ENCODE measurements around the gene VTI1A. TPM values are rescaled to one million over a fixed set of nuclear protein-coding genes. Genes with fewer than 3 reads are reported as not detected.

VTI1A gene
- polyA plus RNA-seq, 6 donors from 2014 or later: 24.9 to 42.9 (median 40.3) TPM

DNA sequence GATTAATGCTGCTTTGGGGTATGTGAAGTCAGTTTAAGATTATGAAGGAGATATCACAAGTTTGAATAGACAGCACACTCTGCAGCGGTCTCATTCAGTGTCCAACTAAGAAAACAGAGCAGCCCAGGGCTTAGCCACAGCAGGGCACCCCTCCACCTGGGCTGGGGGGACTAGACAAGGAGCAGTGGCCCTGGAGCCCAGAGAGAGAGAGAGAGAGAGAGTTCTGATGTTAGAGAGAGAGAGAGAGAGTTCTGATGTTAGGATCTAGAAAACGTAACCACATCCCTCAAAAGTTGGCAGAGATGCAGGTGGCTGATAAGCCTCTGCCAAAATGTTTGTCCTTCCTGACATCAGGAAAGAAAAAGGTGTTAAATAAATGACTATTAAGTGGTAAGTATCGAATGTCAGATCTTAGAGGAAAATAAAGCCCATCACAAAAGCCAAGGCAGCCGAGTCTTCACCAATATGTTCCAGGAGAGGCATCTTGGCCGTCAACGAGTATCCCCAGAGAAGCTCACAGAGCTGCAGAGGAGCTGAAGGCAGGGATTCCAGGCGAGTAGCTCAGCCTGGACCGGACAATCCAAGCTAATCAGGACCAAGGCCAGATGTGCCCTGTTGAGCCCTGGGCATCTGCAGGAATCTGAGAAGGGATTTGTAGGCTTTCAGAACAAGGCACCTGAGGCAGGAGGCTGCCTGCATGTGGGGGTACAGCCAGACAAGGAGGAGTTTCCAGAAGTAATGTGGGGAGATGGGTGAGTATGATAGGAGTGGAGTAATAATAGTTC, 352.9 kb downstream of the VTI1A start:
- no peak overlapping the region for H3K4me3 Mint-ChIP-seq
- H3K27me3 Mint-ChIP-seq: no peaks in the 10 kb centered on the region
- ATAC-seq (ENCODE audit: low read depth in 2 of 2) (no peak), DNase-seq (no peak)
- H3K4me1 Mint-ChIP-seq: no peaks in the 10 kb centered on the region
- no peaks in the 10 kb centered on the region for H3K9me3 Mint-ChIP-seq
- peaks cover 0 to 4% of the 10 kb centered on the region in 2 donors for H3K36me3 Mint-ChIP-seq
- peak overlapping the region in 1 of 6 donors; percentile 2 for H3K27ac Mint-ChIP-seq

DNA sequence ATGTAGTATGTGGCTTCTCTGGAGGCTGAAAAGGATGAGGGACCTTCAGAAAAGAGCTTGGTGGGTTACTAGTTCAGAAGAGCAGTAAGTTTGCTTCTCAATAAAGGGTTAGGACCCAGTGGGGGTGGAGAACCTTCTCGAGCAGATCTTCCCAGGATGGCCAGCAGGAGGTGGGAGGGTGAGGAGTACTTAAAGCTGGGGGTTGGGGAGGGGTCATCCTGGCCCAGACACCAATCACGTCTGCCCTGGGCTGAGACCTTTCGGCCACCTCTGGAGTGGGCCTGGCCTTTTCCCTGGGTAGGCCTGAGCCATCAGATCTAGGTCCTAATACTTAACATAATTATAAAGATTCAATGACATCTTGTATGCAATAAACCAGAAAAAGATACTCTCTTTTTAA, 354.0 kb downstream of the VTI1A start:
- Mint-ChIP-seq H3K4me1 (no peaks in the 10 kb centered on the region), H3K27ac (no peak overlapping the region), H3K36me3 (peaks cover 0 to 4% of the 10 kb centered on the region in 2 donors), H3K27me3 (no peaks in the 10 kb centered on the region), H3K4me3 (no peak overlapping the region), H3K9me3 (no peaks in the 10 kb centered on the region)
- no peak for ATAC-seq (ENCODE audit: low read depth in 2 of 2)
- DNase-seq: no peak

DNA sequence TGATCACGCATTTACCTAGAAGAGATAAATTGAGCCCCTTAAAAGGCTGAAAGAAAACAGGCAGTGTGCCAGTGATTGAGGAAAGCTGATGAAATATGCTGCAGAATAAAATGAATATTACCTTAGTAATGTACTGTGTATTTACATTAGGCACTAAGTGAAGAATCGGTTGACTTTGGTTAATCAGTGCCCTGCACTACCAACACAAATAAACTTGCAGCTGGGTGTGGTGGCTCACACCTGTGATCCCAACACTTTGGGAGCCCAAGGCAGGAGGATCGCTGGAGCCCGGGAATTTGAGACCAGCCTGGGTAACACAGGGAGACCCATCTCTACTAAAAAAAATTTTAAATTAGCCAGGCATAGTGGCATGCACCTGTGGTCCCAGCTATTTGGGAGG, 354.7 kb downstream of the VTI1A start:
- Mint-ChIP-seq H3K4me3 (no peak overlapping the region), H3K36me3 (peaks cover 0 to 2% of the 10 kb centered on the region in 2 donors), H3K9me3 (no peaks in the 10 kb centered on the region), H3K27me3 (no peaks in the 10 kb centered on the region), H3K27ac (no peak overlapping the region), H3K4me1 (no peaks in the 10 kb centered on the region)
- DNase-seq (no peak), ATAC-seq (ENCODE audit: low read depth in 2 of 2) (no peak)

DNA sequence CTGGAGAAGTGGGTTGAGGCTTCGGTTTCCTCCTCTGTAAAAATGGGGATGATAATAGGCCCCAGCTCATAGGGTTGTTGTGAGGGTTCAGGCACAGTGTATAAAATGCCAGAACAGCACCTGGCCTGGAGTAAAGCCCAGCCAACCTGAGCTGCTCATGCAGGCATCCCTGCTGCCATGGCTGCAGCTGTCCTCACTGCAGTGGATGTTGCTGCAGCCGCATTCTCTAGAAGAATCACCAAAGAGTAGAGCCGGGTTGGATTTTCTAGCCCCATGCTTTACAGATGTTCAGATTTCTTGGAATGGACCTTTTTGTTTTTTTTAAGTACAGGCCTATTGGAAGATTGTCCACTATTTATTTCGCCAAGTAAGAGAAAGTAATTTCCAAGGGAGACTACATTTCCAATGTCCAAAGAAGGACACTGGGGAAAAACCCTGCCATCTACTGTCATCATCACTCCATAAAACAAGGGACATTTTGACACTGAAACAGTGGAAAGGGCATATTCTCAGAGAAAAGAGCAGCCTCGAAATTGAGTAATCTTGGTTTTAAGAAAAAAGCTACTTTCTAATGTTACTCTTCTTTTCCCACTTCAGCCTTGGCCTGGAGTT, 355.5 kb downstream of the VTI1A start:
- Mint-ChIP-seq H3K4me1 (no peaks in the 10 kb centered on the region), H3K4me3 (no peak overlapping the region), H3K9me3 (peaks cover 0 to 2% (median 0%) of the 10 kb centered on the region in 7 donors), H3K36me3 (peaks cover 0 to 7% of the 10 kb centered on the region in 2 donors), H3K27me3 (no peaks in the 10 kb centered on the region), H3K27ac (peak overlapping the region in 1 of 6 donors; percentile 22)
- no peak for DNase-seq
- ATAC-seq (ENCODE audit: low read depth in 2 of 2): no peak

DNA sequence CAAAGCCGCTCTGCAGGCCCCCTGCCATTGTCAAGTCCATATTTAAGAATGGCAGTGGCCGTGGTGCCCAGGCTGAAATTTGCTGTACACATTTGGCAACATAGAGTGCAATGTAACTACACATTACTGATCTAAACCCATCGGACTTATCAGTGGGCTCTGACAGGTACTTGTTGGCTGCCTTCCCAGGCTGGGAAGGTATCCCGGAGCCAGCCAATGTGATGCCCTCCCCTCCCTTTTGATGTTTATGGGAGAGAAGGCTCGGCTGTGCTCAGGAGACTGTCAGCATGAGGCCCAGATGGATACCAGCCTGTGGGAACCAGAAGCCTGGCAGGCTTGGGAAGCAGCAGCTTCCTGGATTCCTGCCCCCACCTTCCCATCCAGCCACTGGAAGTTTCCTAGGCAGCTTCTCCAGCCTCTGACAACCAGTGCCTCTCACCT, 357.0 kb downstream of the VTI1A start:
- Mint-ChIP-seq H3K9me3 (peaks cover 0 to 2% (median 0%) of the 10 kb centered on the region in 7 donors), H3K4me1 (no peaks in the 10 kb centered on the region), H3K27me3 (no peaks in the 10 kb centered on the region), H3K36me3 (peaks cover 0 to 13% of the 10 kb centered on the region in 2 donors), H3K27ac (no peak overlapping the region), H3K4me3 (no peak overlapping the region)
- DNase-seq (no peak), ATAC-seq (ENCODE audit: low read depth in 2 of 2) (no peak)

DNA sequence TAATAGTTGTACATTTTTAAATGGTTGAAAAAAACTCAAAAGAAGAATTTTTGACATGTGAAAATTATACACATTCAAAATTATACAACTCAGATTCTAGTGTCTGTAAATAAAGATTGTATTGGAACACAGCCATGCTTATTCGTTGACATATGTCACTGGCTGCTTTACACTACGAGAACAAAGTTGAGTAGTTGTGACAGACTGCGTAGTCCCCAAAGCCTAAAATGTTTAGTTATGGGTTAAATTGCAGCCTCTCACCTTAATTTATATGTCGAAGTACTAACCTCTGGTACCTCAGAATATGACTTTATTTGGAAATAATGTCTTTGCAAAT, 358.2 kb downstream of the VTI1A start:
- ATAC-seq (ENCODE audit: low read depth in 2 of 2): no peak
- peaks cover 0 to 2% (median 0%) of the 10 kb centered on the region in 7 donors for H3K9me3 Mint-ChIP-seq

DNA sequence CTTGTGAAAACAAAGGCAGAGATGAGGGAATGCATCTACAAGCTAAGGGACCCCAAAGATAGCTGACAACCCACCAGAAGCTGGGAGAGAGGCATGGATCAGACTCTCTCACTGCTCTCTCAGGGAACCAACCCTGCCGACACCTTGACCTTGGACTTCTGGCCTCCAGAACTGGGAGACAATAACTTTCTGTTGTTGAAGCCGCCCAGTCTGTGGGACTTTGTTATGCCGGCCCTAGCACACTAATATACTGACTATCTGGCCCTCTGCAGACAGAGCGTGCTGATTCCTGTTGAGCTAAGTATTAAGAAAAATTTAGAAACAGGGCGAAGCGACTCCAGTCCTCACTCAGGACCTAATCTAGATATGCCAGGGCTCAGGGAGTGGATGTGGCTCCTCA, 358.7 kb downstream of the VTI1A start:
- Mint-ChIP-seq H3K36me3 (peaks cover 6 to 21% of the 10 kb centered on the region in 2 donors), H3K4me3 (no peak overlapping the region), H3K27me3 (no peaks in the 10 kb centered on the region), H3K9me3 (peaks cover 0 to 2% (median 0%) of the 10 kb centered on the region in 7 donors), H3K27ac (no peak overlapping the region), H3K4me1 (no peaks in the 10 kb centered on the region)
- DNase-seq (no peak), ATAC-seq (ENCODE audit: low read depth in 2 of 2) (no peak)

More for the DNA sequence above, 358.2 kb downstream of the VTI1A start:
- Mint-ChIP-seq H3K36me3 (peaks cover 6 to 21% of the 10 kb centered on the region in 2 donors), H3K27me3 (no peaks in the 10 kb centered on the region), H3K27ac (no peak overlapping the region), H3K4me1 (no peaks in the 10 kb centered on the region), H3K4me3 (no peak overlapping the region)
- DNase-seq: no peak

DNA sequence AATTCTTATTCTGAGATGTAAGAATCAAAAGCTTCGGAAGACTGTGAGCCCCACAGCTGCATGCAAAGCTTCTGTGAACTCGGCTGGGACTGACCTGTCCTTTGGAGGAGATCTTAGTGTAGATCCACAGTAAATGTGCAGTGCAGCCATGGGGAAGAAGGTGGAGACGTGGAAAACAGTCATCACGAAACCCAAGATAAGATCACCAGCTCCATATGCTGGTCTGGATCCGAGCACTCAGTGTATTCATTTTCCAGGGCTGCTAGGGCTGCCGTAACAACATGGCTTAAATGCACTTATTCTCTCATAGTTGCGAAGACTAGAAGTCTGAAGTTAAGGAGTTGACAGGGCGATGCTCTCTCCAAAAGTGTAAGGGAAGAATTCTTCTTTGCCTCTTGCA, 360.0 kb downstream of the VTI1A start:
- H3K27ac Mint-ChIP-seq: peak overlapping the region in 1 of 6 donors; percentile 7
- H3K36me3 Mint-ChIP-seq: peaks cover 6 to 21% of the 10 kb centered on the region in 2 donors
- no peaks in the 10 kb centered on the region for H3K4me1 Mint-ChIP-seq
- peaks cover 0 to 2% (median 0%) of the 10 kb centered on the region in 7 donors for H3K9me3 Mint-ChIP-seq
- H3K4me3 Mint-ChIP-seq: peak overlapping the region in 1 of 8 donors; percentile 12
- no peak for ATAC-seq (ENCODE audit: low read depth in 2 of 2)
- DNase-seq: no peak
- H3K27me3 Mint-ChIP-seq: no peaks in the 10 kb centered on the region

DNA sequence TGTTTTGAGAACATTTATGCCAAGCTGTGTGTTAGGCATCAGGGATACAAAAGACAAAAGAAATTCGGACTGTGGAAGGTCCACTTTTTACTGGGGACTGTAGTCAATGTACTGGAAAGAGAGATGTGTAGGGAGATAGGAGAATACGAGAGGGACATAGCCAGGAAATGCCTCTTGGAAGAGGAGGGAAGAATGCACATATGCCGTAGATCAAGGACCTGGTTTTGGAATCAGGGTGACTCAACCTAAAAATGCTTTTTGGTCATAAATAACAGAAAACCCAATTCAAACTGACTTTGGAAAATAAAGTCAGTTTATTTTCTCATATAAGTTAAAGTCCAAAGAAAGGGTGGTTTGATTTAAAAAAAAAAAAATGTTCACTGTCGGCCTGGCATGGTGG, 362.7 kb downstream of the VTI1A start:
- Mint-ChIP-seq H3K27me3 (no peaks in the 10 kb centered on the region), H3K9me3 (peaks cover 0 to 2% (median 0%) of the 10 kb centered on the region in 7 donors), H3K4me3 (no peak overlapping the region), H3K27ac (peak overlapping the region in 2 of 6 donors; percentile 2 to 34), H3K4me1 (no peaks in the 10 kb centered on the region), H3K36me3 (peaks cover 14 to 24% of the 10 kb centered on the region in 2 donors)
- ATAC-seq (ENCODE audit: low read depth in 2 of 2): no peak
- no peak for DNase-seq

DNA sequence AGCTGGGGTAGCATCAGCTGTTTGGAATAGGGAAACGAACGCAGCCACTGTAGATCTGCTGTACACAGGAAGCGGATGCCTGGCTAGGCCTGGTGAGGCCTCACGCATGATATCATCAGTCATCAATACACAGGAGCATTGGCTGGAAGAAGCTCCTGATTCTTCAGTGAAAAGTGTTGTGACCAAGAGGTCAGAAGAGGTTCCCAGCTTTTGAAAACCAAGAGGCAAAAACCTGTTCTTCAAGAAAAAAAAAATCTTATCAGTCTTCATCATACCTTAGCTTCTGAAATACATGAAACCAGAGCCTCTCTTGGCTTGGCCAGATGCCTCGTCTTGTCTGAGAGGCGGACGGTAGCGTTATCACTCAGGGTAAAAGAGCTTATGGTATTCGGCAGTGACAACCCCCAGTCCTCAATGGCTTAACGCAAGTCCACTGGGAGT, 363.7 kb downstream of the VTI1A start:
- DNase-seq: no peak
- H3K4me3 Mint-ChIP-seq: no peak overlapping the region
- peaks cover 21 to 34% of the 10 kb centered on the region in 2 donors for H3K36me3 Mint-ChIP-seq
- no peak overlapping the region for H3K27ac Mint-ChIP-seq
- H3K4me1 Mint-ChIP-seq: no peaks in the 10 kb centered on the region
- peaks cover 0 to 2% (median 0%) of the 10 kb centered on the region in 7 donors for H3K9me3 Mint-ChIP-seq
- no peaks in the 10 kb centered on the region for H3K27me3 Mint-ChIP-seq
- ATAC-seq (ENCODE audit: low read depth in 2 of 2): no peak

DNA sequence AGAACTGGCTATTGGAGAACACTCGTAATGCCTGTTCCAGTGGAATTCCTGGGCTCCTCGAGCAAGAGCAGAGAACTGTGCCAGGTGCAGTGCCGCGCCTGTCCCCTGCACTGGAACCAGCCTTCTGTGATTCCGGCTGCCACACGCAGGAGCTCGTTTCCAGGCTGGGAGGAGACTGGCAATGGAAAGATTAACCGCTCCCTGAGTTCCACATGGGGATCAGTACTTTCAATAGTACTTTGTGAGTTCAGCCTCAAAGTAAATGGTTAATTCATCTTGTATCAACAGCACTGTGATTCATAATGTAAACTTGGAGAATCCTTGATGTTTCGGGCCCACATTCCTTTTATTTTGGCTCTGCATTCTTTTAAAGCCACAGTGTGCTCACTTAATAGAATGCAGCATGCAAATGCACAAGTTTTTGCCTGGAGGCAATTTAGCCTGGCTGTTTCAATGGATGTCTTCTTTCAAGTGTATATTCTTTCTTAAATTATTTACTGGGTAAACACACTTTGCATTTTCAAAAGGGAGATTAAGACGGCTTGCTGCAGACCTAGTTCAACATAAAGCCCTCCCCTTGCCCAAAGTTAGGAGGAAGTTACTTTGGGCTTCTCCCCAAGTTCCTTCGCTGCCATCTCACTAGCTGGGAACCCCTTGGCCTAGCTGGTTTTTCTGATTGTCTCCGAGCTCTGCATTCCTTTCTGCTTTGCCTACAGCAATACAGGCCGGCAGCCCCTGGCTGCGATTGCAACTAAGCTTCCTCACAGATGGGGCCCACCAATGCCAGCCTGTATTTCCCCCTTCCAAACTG, 364.9 kb downstream of the VTI1A start:
- Mint-ChIP-seq H3K9me3 (peaks cover 0 to under 1% (median 0%) of the 10 kb centered on the region in 7 donors), H3K36me3 (peaks cover 26 to 44% of the 10 kb centered on the region in 2 donors), H3K27me3 (no peaks in the 10 kb centered on the region), H3K27ac (no peak overlapping the region), H3K4me1 (no peaks in the 10 kb centered on the region), H3K4me3 (peak overlapping the region in 1 of 8 donors; percentile 85)
- DNase-seq (no peak), ATAC-seq (ENCODE audit: low read depth in 2 of 2) (no peak)

DNA sequence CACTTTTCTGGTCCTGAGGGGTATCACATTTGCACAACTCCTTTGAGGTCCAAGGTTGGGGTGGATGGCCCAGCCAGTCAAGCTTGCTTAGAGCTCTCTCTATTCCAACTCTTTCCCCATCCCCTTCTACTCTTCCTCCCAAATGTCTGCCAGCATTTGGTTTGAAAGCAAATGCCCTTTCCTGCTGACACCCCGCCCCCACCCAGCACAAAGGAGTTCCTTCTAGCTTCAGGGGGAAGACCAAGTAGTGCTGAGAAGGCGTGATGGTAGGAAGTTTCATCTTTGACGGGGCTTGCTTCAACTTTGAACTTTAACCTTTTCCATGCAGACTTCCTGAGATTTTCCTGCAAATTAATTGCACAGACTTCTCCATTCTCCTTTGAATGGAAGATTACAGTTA, 365.6 kb downstream of the VTI1A start:
- peaks cover 31 to 45% of the 10 kb centered on the region in 2 donors for H3K36me3 Mint-ChIP-seq
- no peak overlapping the region for H3K4me3 Mint-ChIP-seq
- H3K9me3 Mint-ChIP-seq: no peaks in the 10 kb centered on the region
- H3K4me1 Mint-ChIP-seq: no peaks in the 10 kb centered on the region
- ATAC-seq (ENCODE audit: low read depth in 2 of 2) (no peak), DNase-seq (no peak)
- H3K27me3 Mint-ChIP-seq: no peaks in the 10 kb centered on the region
- H3K27ac Mint-ChIP-seq: peak overlapping the region in 1 of 6 donors; percentile 82

DNA sequence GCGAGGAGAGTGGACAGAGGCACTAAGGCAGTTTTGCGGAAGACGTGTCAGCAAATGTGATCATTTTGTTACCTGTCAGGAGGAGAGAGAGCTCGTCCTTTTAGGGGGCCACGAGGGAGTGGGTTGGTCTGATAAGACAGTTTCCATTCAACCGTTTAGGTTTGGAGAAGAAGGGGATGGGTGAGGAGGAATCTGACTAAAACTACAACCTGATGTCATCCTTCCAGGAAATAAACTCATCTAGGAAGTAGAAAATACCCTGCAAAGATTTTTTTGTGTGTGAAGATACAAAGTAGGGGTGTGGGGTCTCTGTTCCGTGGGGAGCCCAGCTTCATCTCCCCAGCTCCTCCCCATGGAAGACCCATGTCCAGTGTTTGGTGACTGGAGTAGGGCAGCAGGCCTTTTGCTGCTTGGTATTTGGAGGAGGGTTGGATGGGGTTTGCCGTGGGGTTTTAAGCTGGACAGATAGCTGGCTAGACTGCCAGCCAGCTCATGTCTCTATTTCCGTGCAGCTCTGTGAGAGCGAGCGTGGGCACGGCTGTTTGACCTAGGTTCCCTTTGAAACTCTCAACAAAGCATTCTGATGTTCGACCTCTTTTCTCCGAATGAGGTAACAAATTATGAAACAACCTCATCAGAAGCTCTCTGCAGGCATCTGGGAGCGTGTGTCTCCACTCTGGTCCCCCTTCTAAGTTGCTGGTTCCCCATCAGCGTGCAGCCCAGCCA, 367.0 kb downstream of the VTI1A start:
- no peak for ATAC-seq (ENCODE audit: low read depth in 2 of 2)
- Mint-ChIP-seq H3K27me3 (no peaks in the 10 kb centered on the region), H3K27ac (peak overlapping the region in 1 of 6 donors; percentile 6), H3K4me3 (no peak overlapping the region), H3K9me3 (no peaks in the 10 kb centered on the region), H3K4me1 (no peaks in the 10 kb centered on the region), H3K36me3 (peaks cover 41 to 43% of the 10 kb centered on the region in 2 donors)
- no peak for DNase-seq
